H1 (cell line): ENCODE data around the gene ZNF83. TPM values are rescaled to one million over a fixed set of nuclear protein-coding genes. Genes with fewer than 3 reads are reported as not detected.

Experiments used
- EZH2 ChIP-seq: fragments of 200-600 bp; sonication (generic); IDR thresholded peaks from 2 replicates; pipeline ENCODE4 v1.7.1; 2012; ENCODE audit warnings: low read depth, mild to moderate bottlenecking, moderate library complexity, low read length, inconsistent platforms; ENCODE audit not compliant: severe bottlenecking
- JUN ChIP-seq: IDR thresholded peaks from 2 replicates; pipeline ENCODE4 v1.6.1; 2011; ENCODE audit warnings: low read depth, mild to moderate bottlenecking, improper control_type of control experiment, low read length
- KDM1A ChIP-seq: fragments of 200-600, 300-600 bp; sonication (generic); IDR thresholded peaks from 2 replicates; pipeline ENCODE4 v1.7.1; 2016; ENCODE audit warnings: mild to moderate bottlenecking, low read length, borderline replicate concordance
- NANOG ChIP-seq: IDR thresholded peaks from 2 replicates; pipeline ENCODE4 v1.6.1; 2011; ENCODE audit warnings: low read length, low read depth, mild to moderate bottlenecking, inconsistent platforms; ENCODE audit not compliant: insufficient read depth, poor library complexity, severe bottlenecking
- polyA plus RNA-seq, 7 experiments: library from polyadenylated mRNA; depleted of rRNA in 3 of 7; stranded (reverse) in 5 of 7; unstranded in 2 of 7; fragments of >200 nt in 5 of 7; fragments of 200-250 nt in 2 of 7; gene quantifications; 1 replicate in 5 of 7; 2 replicates in 1 of 7; 4 replicates in 1 of 7; pipeline versions ENCODE4 v1.2.1 to v1.2.3, GENCODE V29; 2011 to 2013; ENCODE audit warnings: missing spikeins in 2 of 7, mixed read lengths in 2 of 7
- total RNA-seq: library from RNA; stranded (reverse); fragmentation: NEBNext Ultra II Directional; extraction: Animal tissue kit (Norgen Biotek cat#: 25700); gene quantifications from 2 replicates; pipeline ENCODE4 v1.2.1, GENCODE V29; 2021
- TF ChIP-seq, protein P1 (sequence below), 3 experiments: IDR thresholded peaks; 1 replicate in 2 of 3; 2 replicates in 1 of 3; pipeline versions ENCODE4 v1.5.1 to v1.6.1; 2011; ENCODE audit warnings: low read length in 3 of 3, mild to moderate bottlenecking in 3 of 3, inconsistent platforms in 2 of 3, low read depth in 1 of 3, moderate library complexity in 1 of 3; ENCODE audit not compliant: insufficient read depth in 1 of 3; ENCODE audit errors: control extremely low read depth in 1 of 3
- TF ChIP-seq, protein P2 (sequence below): IDR thresholded peaks from 2 replicates; pipeline ENCODE4 v1.6.1; 2012; ENCODE audit warnings: inconsistent platforms

Gene ZNF83
- total and polyA plus RNA-seq, 2 of the 8 experiments (the other 6 are each of a cell fraction or from before 2014, with no cell fraction given): 13.2 to 19.4 TPM

DNA sequence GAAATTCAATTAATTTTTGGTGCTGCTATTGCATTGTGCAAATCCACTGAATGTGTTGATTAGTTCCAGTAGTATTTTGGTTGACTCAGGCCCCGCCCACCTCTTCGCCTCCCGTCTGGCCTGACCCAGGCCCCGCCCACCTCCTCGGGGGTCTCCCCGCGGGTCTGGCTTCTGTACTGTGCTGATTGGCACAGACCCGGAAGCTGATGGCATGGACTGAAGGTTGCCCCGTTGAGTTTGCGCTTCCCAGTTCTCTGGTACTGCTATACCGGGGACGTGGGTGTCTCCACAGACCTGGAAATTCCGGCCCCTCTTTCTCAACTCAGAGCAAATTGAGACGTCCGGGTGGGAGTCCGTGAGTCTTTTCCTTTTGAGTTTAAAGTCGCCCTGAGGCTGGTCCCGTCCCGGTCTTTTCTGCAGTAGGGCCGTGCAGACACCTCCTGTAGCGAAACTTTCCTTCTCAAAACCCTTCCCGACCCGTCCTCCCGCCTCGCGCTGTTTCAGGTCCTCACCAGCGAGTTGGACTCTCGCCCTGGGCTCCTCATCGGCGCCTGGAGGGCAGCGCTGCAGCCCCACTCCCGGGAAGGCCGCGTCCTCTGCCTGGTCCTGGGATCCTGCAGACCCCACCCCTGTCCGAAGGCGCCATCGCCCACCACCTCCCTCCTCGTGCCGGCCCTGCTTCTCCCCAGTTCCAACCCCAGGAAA is 53.3 kb downstream of the ZNF83 start (continued):
- TF ChIP-seq JUN (no peak), NANOG (no peak), KDM1A (no peak), EZH2 (no peak)
- TF ChIP-seq, protein P1, sequence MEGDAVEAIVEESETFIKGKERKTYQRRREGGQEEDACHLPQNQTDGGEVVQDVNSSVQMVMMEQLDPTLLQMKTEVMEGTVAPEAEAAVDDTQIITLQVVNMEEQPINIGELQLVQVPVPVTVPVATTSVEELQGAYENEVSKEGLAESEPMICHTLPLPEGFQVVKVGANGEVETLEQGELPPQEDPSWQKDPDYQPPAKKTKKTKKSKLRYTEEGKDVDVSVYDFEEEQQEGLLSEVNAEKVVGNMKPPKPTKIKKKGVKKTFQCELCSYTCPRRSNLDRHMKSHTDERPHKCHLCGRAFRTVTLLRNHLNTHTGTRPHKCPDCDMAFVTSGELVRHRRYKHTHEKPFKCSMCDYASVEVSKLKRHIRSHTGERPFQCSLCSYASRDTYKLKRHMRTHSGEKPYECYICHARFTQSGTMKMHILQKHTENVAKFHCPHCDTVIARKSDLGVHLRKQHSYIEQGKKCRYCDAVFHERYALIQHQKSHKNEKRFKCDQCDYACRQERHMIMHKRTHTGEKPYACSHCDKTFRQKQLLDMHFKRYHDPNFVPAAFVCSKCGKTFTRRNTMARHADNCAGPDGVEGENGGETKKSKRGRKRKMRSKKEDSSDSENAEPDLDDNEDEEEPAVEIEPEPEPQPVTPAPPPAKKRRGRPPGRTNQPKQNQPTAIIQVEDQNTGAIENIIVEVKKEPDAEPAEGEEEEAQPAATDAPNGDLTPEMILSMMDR (IDR thresholded peaks at IDR 0.05; ENCODE audit: control extremely low read depth in 1 of 3, insufficient read depth in 1 of 3, low read depth in 1 of 3, low read length in 3 of 3): no peak
- TF ChIP-seq, protein P2, sequence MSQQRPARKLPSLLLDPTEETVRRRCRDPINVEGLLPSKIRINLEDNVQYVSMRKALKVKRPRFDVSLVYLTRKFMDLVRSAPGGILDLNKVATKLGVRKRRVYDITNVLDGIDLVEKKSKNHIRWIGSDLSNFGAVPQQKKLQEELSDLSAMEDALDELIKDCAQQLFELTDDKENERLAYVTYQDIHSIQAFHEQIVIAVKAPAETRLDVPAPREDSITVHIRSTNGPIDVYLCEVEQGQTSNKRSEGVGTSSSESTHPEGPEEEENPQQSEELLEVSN: no peak
- TF ChIP-seq, all 59 proteins: peak for 0
